Islet precursor cell (in vitro differentiated cells): ENCODE results near the gene ATF6.
"Not testable (repeated sequence)": the region's sequence is repeated elsewhere in the genome, so short reads cannot be mapped to it uniquely, and the experiment has no call there.

Source experiments
- DNase-seq: peaks from one replicate; pipeline ENCODE4 v3.0.0-alpha.2; 2018

The ATF6 gene

GRCh38 chr1:161782886-161783285, 16.8 kb downstream of the ATF6 start:
- no peak for DNase-seq

GRCh38 chr1:161784968-161785367, 18.8 kb downstream of the ATF6 start:
- DNase-seq: no peak

- DNase-seq: no peak
These were observed 21.2 kb downstream of the ATF6 start for GRCh38 chr1:161787355-161787754.

- no peak for DNase-seq
These were observed 24.6 kb downstream of the ATF6 start for GRCh38 chr1:161790587-161791317.

GRCh38 chr1:161791904-161792655, 26.0 kb downstream of the ATF6 start:
- DNase-seq: no peak

- no peak for DNase-seq
These were observed 26.6 kb downstream of the ATF6 start for GRCh38 chr1:161792740-161793139.

GRCh38 chr1:161799792-161800191, 33.7 kb downstream of the ATF6 start:
- no peak for DNase-seq

GRCh38 chr1:161801955-161802354, 35.8 kb downstream of the ATF6 start:
- peak; percentile 56 for DNase-seq

- DNase-seq: no peak
These were observed 37.1 kb downstream of the ATF6 start for GRCh38 chr1:161803181-161803580.

GRCh38 chr1:161805399-161806197, 39.5 kb downstream of the ATF6 start:
- no peak for DNase-seq

GRCh38 chr1:161809202-161809601, 43.1 kb downstream of the ATF6 start:
- DNase-seq: not testable (repeated sequence)

GRCh38 chr1:161809656-161810055, 43.5 kb downstream of the ATF6 start:
- DNase-seq: not testable (repeated sequence)

GRCh38 chr1:161810780-161811179, 44.7 kb downstream of the ATF6 start:
- no peak for DNase-seq

GRCh38 chr1:161816201-161816600, 50.1 kb downstream of the ATF6 start:
- no peak for DNase-seq

GRCh38 chr1:161817176-161817730, 51.1 kb downstream of the ATF6 start:
- no peak for DNase-seq

- no peak for DNase-seq
These were observed 54.8 kb downstream of the ATF6 start for GRCh38 chr1:161820914-161821313.

GRCh38 chr1:161824618-161825017, 58.5 kb downstream of the ATF6 start:
- no peak for DNase-seq

- DNase-seq: no peak
These were observed 59.7 kb downstream of the ATF6 start for GRCh38 chr1:161825831-161826230.

- DNase-seq: no peak
These were observed 60.4 kb downstream of the ATF6 start for GRCh38 chr1:161826478-161826877.

- no peak for DNase-seq
These were observed 61.7 kb downstream of the ATF6 start for GRCh38 chr1:161827786-161828185.

- not testable (repeated sequence) for DNase-seq
These were observed 66.3 kb downstream of the ATF6 start for GRCh38 chr1:161832299-161832907.

GRCh38 chr1:161834967-161835550, 68.9 kb downstream of the ATF6 start:
- no peak for DNase-seq
